Frontal cortex (tissue), 4 donors: Measurements from ENCODE around the gene NFATC2IP. TPM values are rescaled to one million over a fixed set of nuclear protein-coding genes. Genes with fewer than 3 reads are reported as not detected.
"Not testable (repeated sequence)": the region's sequence is repeated elsewhere in the genome, so short reads cannot be mapped to it uniquely, and the experiment has no call there.

Experiments used
- DNase-seq, 2 donors: peaks; one replicate each; pipeline ENCODE4 v3.0.0; 2012; ENCODE audit warnings: low spot score in 2 of 2
- FAIRE-seq: peaks from 2 replicates; lab custom pipeline; 2012; peaks lifted over from hg19 to GRCh38; lab: Jason Lieb, UNC
- total RNA-seq: library from RNA; depleted of rRNA; stranded (reverse); fragments of >200 nt; gene quantifications from one replicate; pipeline ENCODE4 v1.2.3, GENCODE V29; 2014
- donor health status: control.
- donor health status: control.
- donor health status: control.

The NFATC2IP gene
- total RNA-seq, 1 donor from 2014 or later, result 17.9 TPM

DNA sequence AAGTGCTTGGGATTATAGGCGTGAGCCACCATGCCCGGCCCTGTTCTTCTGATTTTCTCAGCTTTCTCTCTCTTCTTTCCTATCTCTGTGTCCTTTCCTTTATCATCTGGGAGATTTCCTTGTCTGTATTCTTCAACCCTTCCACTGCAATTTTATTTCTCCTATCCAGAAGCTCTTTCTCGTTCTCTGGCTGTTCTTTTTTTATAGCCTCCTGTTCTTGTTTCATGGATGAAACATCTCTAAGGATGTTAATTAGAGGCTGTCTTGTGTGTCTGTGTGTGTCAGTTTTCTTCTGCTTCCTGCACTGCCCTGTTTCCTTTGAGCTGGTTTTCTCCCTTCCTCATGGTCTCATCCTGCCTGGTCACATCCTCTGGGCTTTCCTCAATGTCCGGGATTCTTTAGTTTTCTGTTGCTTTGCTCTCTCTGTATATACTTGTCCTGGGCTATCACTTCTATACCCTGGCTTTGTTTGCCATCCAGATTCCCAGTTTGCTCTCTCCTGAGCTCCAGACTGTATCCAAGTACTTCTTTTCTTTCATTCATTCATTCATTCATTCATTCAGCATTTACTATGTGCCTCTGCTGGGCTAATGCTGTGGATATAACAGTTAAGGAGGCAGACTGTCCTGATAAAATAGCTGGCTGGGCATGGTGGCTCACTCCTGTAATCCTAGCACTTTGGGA is 36.6 kb downstream of the NFATC2IP start:
- FAIRE-seq, result no peak

DNA sequence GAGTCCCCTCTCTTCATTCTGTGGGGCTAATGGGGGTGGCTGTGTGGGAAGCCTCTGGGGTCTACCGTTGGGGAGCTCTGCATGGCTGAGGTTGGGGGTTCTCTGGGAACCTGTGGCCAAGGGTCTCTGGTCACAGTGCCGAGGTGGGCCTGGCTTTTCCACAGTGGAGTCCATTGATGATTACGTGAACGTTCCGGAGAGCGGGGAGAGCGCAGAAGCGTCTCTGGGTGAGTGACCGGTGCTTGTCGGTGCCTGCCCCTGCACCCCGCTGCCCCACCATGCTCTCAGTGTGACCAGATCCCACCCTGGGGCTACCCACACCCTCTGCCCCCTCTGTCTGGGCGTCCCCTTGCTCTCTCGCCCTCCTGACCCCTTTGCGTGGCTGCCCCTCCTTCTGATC is 38.6 kb downstream of the NFATC2IP start:
- DNase-seq, result no peak
- FAIRE-seq, result no peak

More for the DNA sequence above, 36.6 kb downstream of the NFATC2IP start:
- no peak for DNase-seq

DNA sequence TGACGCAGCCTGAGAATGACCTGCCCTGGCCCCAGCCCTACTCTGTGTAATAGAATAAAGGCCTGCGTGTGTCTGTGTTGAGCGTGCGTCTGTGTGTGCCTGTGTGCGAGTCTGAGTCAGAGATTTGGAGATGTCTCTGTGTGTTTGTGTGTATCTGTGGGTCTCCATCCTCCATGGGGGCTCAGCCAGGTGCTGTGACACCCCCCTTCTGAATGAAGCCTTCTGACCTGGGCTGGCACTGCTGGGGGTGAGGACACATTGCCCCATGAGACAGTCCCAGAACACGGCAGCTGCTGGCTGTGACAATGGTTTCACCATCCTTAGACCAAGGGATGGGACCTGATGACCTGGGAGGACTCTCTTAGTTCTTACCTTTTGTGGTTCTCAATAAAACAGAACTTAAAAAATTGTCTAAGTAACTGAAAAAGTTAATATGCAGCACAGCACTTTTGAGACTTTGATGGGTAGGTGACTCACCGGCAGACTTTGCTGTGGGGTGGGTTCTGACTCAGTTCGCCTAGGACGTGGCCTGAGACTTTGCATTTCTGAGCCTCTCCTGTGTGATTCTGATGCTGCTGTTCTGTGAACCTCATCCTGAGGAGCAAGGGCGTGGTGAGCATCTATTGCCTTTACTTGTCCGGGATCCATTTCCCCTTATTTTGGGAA is 39.8 kb downstream of the NFATC2IP start:
- FAIRE-seq (no peak), DNase-seq (no peak)

DNA sequence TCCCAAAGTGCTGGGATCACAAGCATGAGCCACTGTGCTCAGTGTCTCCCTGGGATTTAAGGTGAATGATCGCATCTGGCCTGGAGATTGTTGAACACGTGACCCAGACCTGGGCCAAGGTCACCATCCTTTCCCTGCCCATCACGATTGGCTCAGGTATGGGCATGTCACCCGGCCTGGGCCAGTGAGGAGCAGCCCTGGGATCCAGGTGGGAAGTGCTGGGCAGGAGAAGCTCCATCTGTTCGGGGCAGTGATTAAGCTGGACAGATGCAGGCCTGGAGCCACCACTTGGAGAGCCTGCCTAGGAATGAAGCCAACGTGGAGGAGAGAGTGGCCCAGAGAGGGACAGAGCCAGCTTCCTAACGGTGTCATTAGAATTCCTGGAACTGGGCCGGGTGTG is 41.0 kb downstream of the NFATC2IP start:
- no peak for FAIRE-seq

DNA sequence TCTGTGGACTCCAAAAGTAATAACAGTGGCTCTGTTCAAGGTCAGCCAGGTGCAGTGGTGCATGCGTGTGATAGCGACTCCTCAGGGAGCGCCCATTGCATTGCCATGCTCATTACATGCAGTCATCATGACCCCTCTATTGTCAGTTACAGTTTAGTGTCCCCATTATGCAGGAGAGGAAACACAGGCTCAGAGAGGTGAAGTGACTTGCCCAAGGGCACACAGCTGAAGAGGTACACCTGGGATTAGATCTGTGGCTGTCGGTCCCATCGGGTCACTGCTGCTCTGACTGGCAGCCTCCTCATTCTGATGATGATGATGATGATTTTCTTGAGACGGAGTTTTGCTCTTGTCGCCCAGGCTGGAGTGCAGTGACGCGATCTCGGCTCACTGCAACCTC is 41.8 kb downstream of the NFATC2IP start:
- FAIRE-seq, result no peak
- no peak for DNase-seq

More for the DNA sequence above, 41.0 kb downstream of the NFATC2IP start:
- no peak for DNase-seq

DNA sequence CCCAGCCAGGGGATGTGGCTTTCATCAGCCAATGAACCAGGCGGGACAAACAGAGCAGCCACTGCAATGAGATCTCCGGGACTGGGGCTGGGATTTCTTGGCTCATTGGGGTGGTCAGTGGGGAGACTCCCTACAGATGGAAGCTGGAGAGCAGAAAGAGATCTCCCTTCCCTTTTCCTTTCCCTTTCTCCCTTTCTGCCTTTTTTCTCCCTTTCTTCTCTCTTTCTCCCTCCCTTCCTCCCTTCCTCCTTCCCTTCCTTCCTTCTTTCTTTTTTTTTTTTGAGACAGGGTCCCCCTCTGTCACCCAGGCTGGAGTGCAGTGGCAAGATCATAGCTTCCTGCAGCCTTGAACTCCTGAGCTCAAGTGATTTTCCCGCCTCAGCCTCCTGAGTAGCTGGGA is 48.1 kb downstream of the NFATC2IP start:
- FAIRE-seq (no peak), DNase-seq (no peak)

DNA sequence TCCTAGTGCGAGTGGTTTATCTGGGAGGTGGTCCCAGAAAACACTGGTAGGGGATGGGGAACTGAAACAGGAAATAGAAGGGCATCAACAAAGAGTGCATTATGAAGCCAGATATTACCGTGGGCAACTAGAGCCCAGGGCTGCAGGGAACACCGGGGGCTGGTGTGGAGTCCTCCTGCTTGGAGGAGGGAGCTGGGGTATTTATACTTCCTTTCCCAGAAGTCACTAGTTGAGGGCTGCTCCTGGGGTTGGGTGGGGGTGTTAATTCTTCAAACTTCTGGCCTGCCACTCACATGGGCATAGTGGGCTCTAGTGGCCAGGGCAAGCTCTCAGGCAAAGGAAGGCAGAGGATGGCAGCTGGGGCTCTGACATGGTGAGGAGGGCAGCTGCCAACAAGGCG is 48.8 kb downstream of the NFATC2IP start:
- FAIRE-seq (no peak), DNase-seq (no peak)

DNA sequence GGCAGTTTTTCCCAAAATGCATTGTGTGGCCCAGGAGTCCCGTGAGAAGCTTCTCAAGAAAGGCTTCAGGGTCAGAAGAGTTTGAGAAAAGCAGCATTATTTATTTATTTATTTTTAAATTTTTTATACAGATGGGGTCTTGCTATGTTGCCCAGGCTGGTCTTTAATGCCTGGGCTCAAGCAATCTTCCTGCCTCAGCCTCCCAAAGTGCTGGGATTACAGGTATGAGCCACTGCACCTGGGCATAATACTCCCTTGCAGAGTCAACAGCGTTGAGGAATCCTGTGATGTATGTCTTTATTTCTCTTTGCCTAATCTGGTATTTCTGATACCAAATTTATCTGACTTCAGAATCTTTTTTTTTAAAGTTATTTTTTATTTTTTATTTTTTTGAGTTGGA is 49.3 kb downstream of the NFATC2IP start:
- FAIRE-seq (no peak), DNase-seq (no peak)

DNA sequence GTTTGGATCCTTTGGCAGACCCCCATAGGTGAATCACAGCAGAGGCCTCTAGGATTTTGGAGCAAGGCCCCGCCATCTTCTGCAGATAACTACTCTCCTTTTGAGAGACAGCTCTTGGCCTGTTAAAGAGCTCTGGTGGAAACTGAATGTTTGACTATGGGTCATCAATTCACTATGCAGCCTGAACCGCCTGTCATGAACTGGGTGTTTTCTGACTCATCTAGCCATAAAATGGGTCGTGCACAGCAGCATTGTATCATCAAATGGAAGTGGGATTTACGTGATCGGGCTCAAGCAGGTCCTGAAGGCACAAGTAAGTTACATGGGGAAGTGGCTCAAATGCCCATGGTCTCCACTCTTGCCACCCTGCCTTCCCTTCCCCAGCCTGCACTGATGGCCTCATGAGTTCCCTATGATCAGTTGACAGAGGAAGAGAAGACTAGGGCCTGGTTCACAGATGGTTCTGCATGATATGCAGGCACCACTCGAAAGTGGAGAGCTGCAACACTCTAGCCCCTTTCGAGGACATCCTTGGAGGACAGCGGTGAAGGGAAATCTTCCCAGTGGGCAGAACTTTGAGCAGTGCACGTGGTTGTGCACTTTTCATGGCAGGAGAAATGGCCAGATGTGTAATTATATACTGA is 53.9 kb downstream of the NFATC2IP start:
- FAIRE-seq, result not testable (repeated sequence)

DNA sequence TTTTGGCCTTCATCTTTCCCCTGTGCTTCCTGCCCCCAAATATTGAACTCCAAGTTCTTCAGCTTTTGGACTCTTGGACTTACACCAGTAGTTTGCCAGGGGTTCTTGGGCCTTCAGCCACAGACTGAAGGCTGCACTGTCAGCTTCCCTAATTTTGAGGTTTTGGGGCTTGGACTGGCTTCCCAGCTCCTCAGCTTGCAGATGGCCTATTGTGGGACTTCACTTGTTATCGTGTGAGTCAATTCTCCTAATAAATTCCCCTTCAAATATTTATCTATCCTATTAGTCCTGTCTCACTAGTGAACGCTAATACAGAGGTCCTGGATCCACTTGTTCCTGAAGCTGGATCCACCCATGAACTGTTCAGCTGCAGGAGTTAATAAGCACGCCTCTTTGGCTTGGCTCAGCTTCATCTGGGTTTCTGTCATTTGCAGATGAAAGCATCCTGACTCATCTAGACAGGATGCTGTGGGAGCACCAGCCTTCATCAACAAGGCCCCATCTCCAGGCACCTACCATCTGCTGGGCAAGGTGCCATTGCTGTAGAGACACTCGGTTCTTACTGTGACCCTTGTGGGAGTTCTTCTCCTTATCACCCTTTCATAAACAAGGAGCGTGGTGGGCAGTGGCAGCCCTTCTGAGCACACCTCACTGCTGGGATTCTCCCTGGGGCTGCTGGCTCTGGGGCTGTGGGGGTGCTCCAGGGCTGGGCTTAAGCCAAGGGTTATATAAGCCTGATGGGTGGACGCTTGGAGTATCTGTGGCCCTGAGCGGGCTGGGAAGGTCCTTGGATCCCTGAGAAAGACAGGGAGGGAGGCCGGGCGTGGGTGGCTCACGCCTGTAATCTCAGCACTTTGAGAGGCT is 57.2 kb downstream of the NFATC2IP start:
- no peak for FAIRE-seq
- no peak for DNase-seq

More for the DNA sequence above, 53.9 kb downstream of the NFATC2IP start:
- DNase-seq, result not testable (repeated sequence)

DNA sequence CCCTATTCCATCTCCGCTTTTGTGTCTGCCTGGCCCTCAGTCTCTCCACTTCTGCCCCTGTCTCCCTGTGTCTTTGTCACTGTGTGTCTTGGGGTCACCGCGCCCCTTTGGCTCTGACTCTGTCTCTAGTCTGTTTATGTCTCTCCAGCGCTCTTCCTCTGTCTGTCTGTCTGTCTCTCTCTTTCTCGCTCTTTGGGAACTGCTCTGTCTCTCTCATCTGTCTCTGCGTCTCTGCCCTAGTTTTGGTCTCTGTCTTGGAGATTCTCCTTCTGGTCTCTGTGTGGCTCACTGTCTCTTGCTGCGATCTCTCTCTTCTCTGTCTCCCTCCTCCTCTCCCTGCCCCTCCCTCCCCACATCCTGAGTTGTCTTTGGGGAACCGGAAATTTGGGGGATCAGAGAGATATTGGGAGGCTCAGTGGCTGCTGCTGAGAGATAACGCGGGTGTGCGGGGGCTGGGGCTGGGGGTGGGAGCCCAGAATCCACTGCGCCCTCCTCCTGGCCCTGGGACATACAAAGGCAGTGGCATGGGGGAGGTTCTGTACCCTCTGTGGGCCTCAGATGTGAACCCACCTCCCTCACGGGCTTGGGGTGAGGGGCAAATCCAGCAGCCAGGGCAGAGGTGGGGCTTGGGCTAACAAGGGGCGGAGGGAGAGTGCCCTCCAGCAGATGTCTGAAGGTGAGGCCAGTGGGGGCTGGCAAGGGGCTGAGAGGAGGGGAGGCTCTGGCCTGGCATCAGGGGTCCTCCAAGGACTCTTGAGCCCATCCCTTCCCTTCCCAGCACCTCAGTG is 58.5 kb downstream of the NFATC2IP start:
- DNase-seq (no peak), FAIRE-seq (no peak)

DNA sequence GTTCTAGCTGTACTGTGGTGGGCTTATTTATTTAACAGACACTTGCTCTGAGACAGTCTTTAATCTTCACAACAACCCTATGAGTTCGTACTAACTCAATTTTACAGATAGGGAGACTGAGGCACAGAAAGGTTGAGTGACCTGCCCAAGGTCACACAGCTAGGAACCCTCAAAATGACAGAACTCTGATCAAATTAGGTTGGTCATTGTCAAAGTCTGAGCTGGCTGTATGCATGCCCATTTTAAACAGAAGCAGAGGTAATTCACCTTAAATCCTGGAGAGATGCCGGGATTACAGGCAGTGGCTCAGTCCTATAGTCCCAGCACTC is 59.1 kb downstream of the NFATC2IP start:
- FAIRE-seq, result no peak
- no peak for DNase-seq

DNA sequence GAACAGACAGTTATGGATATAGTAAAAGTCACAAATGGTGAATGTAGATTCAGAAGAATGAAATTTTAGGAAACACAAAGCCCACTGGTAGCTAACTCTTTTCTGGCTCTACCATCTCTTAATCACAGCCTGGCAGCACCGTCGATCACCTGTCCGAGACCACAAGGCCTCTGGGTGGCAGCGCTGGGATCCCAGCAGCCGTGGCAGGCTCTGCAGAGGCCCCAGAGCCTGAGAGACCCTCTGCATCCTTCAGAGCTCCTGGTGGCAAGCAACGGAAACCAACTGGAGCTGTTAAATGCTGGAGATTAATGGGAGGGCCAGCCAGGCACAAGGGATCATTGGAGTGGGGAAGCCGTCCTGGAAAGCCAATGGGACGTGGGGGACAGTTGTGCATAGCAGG is 60.4 kb downstream of the NFATC2IP start:
- DNase-seq (no peak), FAIRE-seq (no peak)

DNA sequence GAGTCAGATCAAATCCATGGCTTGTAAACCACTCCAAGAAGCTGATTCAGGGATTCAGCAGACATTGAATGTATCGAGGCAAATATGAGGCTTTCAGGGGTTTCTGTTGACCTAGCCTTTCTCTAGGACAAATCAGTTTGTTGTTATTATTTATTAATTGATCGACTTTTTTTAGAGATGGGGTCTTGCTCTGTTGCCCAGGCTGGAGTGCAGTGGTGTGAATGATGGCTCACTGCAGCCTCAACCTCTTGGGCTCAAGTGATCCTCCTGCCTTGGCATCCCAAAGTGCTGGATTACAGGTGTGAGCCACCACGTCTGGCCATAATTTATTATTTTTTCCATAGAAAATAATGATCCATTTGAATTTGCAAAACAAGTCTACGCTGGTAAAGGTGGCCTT is 61.1 kb downstream of the NFATC2IP start:
- DNase-seq (no peak), FAIRE-seq (no peak)

DNA sequence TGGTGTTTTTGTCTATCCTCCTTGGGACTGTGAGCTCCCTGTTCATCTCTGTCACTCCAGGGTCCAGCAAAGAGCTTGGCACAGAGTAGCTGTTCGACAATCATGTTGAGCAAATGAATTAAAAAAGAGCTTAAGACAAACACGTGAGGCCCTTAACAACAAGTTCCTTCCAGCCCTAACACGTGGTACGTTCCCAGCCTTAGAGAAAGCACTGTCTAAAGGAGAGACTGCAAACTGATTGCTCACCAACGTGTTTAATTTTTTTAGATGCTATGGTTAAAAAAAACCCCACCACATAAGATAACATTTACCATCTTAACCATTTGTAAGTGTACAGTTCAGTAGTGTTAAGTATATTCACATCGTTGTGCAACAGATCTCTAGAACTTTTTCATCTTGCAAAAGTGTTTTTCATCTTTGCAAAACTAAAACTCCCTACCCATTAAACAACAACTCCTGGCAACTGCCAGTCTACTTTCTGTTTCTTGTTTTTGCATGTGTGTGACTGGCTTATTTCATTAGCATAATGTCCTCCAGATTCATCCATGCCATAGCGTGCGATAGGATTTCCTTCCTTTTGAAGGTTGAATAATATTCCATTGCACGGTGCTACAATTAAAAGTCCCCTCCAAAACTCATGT is 62.3 kb downstream of the NFATC2IP start:
- FAIRE-seq, result no peak

DNA sequence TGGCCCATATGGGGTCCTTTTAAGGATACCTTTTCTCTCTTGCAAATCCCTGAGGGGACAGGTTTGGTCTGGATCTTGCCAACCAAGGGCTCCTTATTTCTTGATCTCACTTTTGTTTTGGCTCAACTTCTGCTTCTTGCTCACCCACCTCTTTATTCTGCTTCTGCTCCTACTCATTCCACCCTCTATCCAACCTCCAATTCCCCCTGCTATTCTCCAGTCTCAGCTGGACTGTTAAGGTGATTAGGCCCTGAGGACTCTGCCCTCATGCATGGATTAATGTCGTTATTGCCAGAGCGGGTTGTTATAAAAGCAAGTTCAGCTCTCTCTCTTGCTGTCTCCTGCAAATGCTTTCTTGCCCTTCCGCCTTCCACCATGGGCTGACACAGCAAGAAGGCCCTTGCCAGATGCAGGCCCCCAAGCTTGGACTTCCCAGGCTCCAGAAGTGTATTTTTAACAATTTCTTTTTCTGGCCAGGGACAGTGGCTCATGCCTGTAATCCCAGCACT is 63.9 kb downstream of the NFATC2IP start:
- DNase-seq, result no peak
- FAIRE-seq, result no peak

More for the DNA sequence above, 62.3 kb downstream of the NFATC2IP start:
- no peak for DNase-seq
